HepG2 (cell line): ENCODE measurements around the gene CORO1C. TPM values are rescaled to one million over a fixed set of nuclear protein-coding genes. Genes with fewer than 3 reads are reported as not detected.

ENCODE experiments used
- AHDC1 ChIP-seq: sonication (generic); formaldehyde crosslinking; IDR thresholded peaks from 2 replicates; pipeline ENCODE4 v1.5.1; 2020; ENCODE audit warnings: mild to moderate bottlenecking, missing genetic modification reagents, borderline replicate concordance
- BCL3 ChIP-seq: sonication (generic); formaldehyde crosslinking; IDR thresholded peaks from 2 replicates; pipeline ENCODE4 v1.5.1; 2020; ENCODE audit warnings: mild to moderate bottlenecking, missing genetic modification reagents, moderate library complexity
- BHLHE40 ChIP-seq: IDR thresholded peaks from 2 replicates; pipeline ENCODE4 v1.6.1; 2011; ENCODE audit warnings: low read length, improper control_type of control experiment
- CENPBD1 ChIP-seq: sonication (generic); formaldehyde crosslinking; IDR thresholded peaks from 2 replicates; pipeline ENCODE4 v1.8.0; 2022; ENCODE audit warnings: missing genetic modification reagents, low read depth, mild to moderate bottlenecking, borderline replicate concordance
- MBNL3 ChIP-seq: fragments of 250-450 bp; sonication (Bioruptor Pico); conservative IDR thresholded peaks from 2 replicates; pipeline ENCODE4 v1.8.0; 2022; ENCODE audit warnings: mild to moderate bottlenecking, inconsistent platforms
- PITX1 ChIP-seq: sonication (generic); formaldehyde crosslinking; IDR thresholded peaks from 2 replicates; pipeline ENCODE4 v1.5.1; 2020; ENCODE audit warnings: mild to moderate bottlenecking, missing genetic modification reagents
- POGZ ChIP-seq: sonication (generic); formaldehyde crosslinking; IDR thresholded peaks from 2 replicates; pipeline ENCODE4 v1.4.0; 2020; ENCODE audit warnings: mild to moderate bottlenecking, missing genetic modification reagents
- SRSF9 ChIP-seq: fragments of 200-400 bp; formaldehyde crosslinking; IDR thresholded peaks from 2 replicates; pipeline ENCODE4 v1.6.1; 2018; ENCODE audit warnings: borderline replicate concordance, mild to moderate bottlenecking, low read depth, low read length; ENCODE audit not compliant: insufficient read depth, poor library complexity, severe bottlenecking
- TFDP1 ChIP-seq: IDR thresholded peaks from 2 replicates; pipeline ENCODE4 v1.6.1; 2016; ENCODE audit warnings: missing compliant biosample characterization, missing genetic modification reagents, borderline replicate concordance
- TFE3 ChIP-seq: IDR thresholded peaks from 2 replicates; pipeline ENCODE4 v1.6.1; 2016
- TGIF2 ChIP-seq: IDR thresholded peaks from 2 replicates; pipeline ENCODE4 v1.6.1; 2016; ENCODE audit warnings: control low read depth, missing compliant biosample characterization
- ZNF10 ChIP-seq: sonication (generic); formaldehyde crosslinking; IDR thresholded peaks from 2 replicates; pipeline ENCODE4 v1.4.0; 2020; ENCODE audit warnings: mild to moderate bottlenecking, low read depth, missing genetic modification reagents, borderline replicate concordance
- ZNF207 ChIP-seq: fragments of 450-650 bp; IDR thresholded peaks from 2 replicates; pipeline ENCODE4 v1.6.1; 2016; ENCODE audit warnings: antibody characterized with exemption, borderline replicate concordance
- ZNF335 ChIP-seq: sonication (generic); formaldehyde crosslinking; IDR thresholded peaks from 2 replicates; pipeline ENCODE4 v1.4.0; 2020; ENCODE audit warnings: missing genetic modification reagents
- ZNF530 ChIP-seq: sonication (generic); formaldehyde crosslinking; IDR thresholded peaks from 2 replicates; pipeline ENCODE4 v1.5.0; 2020; ENCODE audit warnings: low read depth, mild to moderate bottlenecking, missing genetic modification reagents
- ZNF672 ChIP-seq: sonication (generic); formaldehyde crosslinking; IDR thresholded peaks from 2 replicates; pipeline ENCODE4 v1.8.1; 2022; ENCODE audit warnings: missing genetic modification reagents
- polyA plus RNA-seq, 8 experiments: library from polyadenylated mRNA; depleted of rRNA in 3 of 8; stranded (reverse) in 7 of 8; unstranded in 1 of 8; fragments of >200 nt; fragmentation: Illumina TruSeq in 4 of 8; extraction: Trizol in 4 of 8; gene quantifications; 2 replicates each; pipeline versions ENCODE4 v1.2.1 to v1.2.3, GENCODE V29; 2011 to 2016; ENCODE audit warnings: low read depth in 4 of 8, missing spikeins in 1 of 8, mixed read lengths in 1 of 8; ENCODE audit not compliant: insufficient read depth in 1 of 8
- total RNA-seq, 5 experiments: library from RNA; depleted of rRNA; stranded (reverse); fragments of >200 nt; fragmentation: Illumina TruSeq; extraction: Trizol; gene quantifications; 2 replicates each; pipeline ENCODE4 v1.2.3, GENCODE V29; 2016; ENCODE audit warnings: low read depth in 1 of 5

CORO1C gene
- total and polyA plus RNA-seq, 2 of the 13 experiments (the other 11 are each of a cell fraction or from before 2014, with no cell fraction given): 73.7 to 131 TPM

GRCh38 chr12:108731866-108732461, 646 bp upstream of the CORO1C start (continued):
- no peak for TF ChIP-seq BCL3 (CRISPR knock-in tag)
- no peak for TF ChIP-seq ZNF530
- TF ChIP-seq CENPBD1 (CRISPR knock-in tag): no peak
- no peak for TF ChIP-seq ZNF207
- peak; percentile 27; the same call in 1 of the 2 replicates for TF ChIP-seq BHLHE40
- no peak for TF ChIP-seq AHDC1
- no peak for TF ChIP-seq MBNL3 (CRISPR knock-in tag)
- no peak for TF ChIP-seq SRSF9
- no peak; the same call in 1 of the 2 replicates for TF ChIP-seq POGZ (CRISPR knock-in tag)
- TF ChIP-seq PITX1 (CRISPR knock-in tag): peak; percentile 50; the same call in 1 of the 2 replicates
- TF ChIP-seq ZNF672 (CRISPR knock-in tag): no peak
- peak; percentile 7; the same call in 1 of the 2 replicates for TF ChIP-seq TFE3
- no peak for TF ChIP-seq ZNF10 (CRISPR knock-in tag)
- no peak for TF ChIP-seq TGIF2 (CRISPR knock-in tag)
- no peak for TF ChIP-seq ZNF335
- TF ChIP-seq TFDP1: 0 out of 2 replicates have a peak, but pooled peaks have one; percentile 17
